CD4-positive, alpha-beta T cell treated with Interleukin-12 subunit alpha and Interleukin-12 subunit beta, for 1 hour (primary cell): ENCODE data around the gene RSL1D1.
"Not testable (repeated sequence)": the region's sequence is repeated elsewhere in the genome, so short reads cannot be mapped to it uniquely, and the experiment has no call there.

Source experiments
- DNase-seq: peaks from one replicate; pipeline ENCODE4 v3.0.0-alpha.2; 2020

Gene RSL1D1

DNA sequence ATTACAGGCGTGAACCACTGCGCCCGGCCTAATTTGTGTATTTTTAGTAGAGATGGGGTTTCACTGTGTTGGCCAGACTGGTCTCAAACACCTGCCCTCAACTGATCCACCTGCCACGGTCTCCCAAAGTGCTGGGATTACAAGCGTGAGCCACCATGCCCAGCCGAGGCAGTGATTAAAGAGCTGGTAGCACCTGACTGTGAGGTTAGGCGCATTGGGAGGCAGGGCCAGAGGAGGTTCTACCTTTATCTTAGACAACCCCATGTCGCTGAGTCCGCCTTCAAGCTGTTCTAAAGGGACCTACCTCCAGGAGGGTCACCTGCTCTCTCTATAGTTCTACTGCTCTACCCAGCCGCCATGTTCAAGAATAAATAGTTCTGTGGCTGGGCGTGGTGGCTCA lies 8.1 kb downstream of the RSL1D1 start:
- DNase-seq: no peak

DNA sequence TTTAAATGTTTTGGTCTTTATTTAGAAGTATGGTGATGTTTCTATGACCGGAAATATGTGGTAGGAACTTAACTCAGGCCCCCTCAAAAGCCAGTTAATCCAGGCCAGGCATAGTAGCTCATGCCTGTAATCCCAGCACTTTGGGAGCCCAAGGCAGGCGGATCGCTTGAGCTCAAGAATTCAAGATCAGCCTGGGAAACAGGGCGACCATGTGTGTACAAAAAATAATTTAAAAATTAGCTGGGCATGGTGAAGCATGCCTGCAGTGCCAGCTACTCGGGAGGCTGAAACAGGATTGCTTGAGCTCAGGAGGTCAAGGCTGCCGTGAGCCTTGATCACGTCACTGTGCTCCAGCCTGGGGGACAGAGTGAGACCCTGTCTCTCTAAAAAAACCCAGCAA lies 10.3 kb downstream of the RSL1D1 start:
- no peak for DNase-seq

DNA sequence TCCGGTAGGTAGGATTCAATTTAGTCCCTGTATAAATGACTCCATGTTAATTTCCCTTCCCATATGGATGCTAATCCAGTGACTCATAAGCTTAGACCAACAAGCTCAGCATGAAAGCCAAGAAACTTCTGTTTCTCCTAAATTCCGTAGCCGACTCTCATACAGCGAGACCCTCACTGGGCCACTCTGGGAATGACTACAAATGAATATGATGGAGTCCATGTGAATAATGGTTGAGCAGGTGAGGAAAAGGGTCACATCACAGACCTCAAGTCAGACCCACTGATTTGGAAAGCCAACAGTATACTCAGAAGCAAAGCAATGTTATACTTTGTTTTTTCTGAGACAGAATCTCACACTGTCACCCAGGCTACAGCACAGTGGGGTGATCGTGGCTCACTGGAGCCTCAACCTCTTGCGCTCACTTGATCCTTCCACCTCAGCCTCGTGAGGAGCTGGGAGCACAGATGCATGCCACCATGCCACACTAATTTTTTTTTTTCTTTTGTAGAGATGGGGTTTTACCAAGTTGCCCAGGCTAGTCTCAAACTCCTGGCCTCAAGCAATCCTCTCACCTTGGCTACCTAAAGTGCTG lies 14.6 kb downstream of the RSL1D1 start:
- DNase-seq: no peak

GRCh38 chr16:11835891-11836649 lies 15.3 kb downstream of the RSL1D1 start:
- no peak for DNase-seq

GRCh38 chr16:11835309-11835708 lies 16.0 kb downstream of the RSL1D1 start:
- no peak for DNase-seq

- DNase-seq: no peak
These were observed 17.2 kb downstream of the RSL1D1 start for GRCh38 chr16:11833951-11834695.

DNA sequence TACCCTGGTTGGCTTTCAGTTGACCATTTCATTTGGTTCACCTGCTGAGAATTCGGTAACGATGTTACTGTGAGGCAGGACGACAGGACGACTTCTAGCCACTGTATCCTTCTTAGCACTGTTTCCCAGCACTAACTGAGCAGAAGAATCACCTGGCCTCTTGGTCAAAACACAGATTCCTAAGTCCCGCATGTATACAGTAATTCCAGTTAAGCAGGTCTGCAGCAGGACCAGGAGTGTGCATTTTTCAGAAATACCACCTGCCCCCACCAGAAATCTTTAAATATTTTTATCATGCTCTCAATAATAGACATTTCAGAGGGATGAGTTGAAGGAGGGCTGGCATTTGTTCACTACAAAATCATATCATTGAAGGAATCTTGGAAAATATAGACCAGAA lies 22.6 kb downstream of the RSL1D1 start:
- DNase-seq: no peak

- DNase-seq: not testable (repeated sequence)
These were observed 25.7 kb downstream of the RSL1D1 start for GRCh38 chr16:11825520-11826165.

DNA sequence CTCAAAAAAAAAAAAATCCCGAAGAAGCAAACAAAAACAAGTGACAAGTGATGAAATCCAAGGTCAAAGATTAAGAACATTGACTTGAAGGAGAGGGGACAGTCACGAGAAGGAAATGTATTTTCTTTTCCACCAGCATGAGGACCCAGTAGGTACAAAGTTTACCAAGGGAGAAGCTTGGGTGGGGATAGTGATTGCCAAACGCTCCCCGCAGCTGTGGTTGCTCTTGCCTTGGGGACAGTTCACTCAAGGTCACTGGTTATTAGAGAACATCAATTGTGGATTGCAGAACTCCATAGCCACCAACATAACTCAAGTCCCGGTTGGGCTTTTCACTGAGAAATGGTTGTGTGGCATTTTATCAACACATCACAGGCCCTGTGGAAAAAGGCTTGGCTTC lies 27.0 kb downstream of the RSL1D1 start:
- DNase-seq: no peak

- not testable (repeated sequence) for DNase-seq
These were observed 27.7 kb downstream of the RSL1D1 start for GRCh38 chr16:11823645-11824044.

GRCh38 chr16:11819798-11820197 lies 31.5 kb downstream of the RSL1D1 start:
- no peak for DNase-seq

GRCh38 chr16:11818970-11819369 lies 32.4 kb downstream of the RSL1D1 start:
- DNase-seq: not testable (repeated sequence)

DNA sequence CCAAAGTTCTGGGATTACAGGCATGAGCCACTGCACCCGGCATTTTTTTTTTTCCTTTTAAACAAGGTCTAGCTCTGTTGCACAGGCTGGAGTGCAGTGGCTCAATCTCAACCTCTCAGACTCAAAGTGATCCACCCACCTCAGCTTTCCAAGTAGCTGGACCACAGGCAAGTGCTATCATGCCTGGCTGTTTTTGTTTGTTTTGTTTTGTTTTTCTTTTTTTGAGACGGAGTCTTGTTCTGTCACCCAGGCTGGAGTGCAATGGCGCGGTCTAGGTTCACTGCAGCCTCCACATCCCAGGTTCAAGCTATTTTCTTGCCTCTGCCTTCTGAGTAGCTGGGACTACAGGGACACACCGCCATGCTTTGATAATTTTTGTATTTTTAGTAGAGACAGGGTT lies 35.2 kb downstream of the RSL1D1 start:
- no peak for DNase-seq

- not testable (repeated sequence) for DNase-seq
These were observed 36.5 kb downstream of the RSL1D1 start for GRCh38 chr16:11814800-11815199.

DNA sequence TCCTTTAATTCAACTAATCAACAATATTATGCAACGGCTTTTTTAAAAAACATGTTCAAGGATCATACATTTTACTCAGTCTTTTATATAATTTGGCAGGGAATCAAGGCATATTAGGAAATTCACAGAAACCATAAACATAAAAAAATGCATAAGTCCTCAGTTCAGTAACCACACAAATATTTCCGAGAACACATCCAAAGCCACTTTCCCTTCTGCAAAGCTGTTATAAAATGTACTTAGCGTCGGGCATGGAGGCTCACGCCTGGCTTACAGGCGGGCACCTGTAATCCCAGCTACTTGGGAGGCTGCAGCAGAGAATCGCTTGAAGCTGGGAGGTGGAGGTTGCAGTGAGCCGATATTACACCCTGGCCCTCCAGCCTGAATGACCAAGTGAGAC lies 44.6 kb downstream of the RSL1D1 start:
- no peak for DNase-seq

DNA sequence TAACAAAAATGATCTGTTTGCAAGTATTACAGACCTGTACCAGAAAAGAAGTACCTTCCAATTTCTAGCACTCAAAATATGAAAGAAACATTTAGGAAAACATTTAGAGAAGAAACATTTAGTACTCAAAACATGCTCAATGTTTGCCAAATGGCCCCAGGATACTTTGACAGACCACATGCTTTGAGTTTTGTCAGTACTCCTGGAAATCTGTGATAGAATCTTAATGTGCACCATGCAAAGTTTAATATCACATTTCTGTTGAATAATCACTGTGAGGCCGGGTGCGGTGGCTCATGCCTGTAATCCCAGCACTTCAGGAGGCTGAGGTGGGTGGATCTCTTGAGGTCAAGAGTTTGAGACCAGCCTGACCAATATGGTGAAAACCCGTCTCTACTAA lies 45.8 kb downstream of the RSL1D1 start:
- no peak for DNase-seq

DNA sequence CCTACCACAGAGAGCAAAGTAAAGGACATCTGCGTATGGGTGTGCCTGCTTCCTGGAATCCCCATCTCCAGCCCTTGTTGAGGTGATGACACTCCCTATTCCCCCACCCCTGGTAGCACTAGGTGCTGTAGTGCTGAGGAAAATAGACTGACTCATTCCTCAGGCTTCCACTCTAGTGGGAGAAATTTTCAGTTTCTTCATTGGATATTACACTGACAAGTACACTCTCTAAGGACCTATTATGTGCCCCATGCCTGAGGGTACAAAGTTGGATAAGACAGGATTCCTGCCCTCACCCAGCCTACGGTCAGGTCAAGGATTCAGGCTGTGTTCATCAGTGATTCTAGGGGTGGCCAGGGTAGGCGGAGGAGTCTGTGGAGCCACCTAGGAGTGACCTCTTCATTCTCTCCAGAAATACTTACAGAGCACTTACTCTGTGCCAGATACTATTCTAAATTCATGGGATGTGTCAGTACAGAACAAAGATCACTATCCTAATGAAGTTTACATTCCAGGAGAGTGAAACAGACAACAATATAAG lies 49.8 kb downstream of the RSL1D1 start:
- DNase-seq: no peak

GRCh38 chr16:11800382-11800718 lies 51.0 kb downstream of the RSL1D1 start:
- DNase-seq: no peak

GRCh38 chr16:11799509-11800381 lies 51.6 kb downstream of the RSL1D1 start:
- peak; percentile 58 for DNase-seq

DNA sequence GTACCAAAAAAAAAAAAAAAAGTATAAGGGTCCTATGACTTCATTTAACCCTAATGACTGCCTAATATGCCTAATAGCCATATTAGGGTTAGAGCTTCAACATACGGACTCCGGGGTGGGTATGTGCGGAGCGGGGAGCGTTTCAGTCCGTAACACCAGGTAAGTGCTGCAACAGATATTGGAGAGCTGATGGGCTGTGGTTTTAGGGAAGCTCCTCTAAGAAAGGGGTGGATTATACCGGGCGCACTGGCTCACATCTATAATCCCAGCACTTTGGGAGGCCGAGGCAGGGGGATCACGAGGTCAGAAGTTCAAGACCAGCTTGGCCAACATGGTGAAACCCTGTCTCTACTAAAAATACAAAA lies 52.3 kb downstream of the RSL1D1 start:
- DNase-seq: no peak

DNA sequence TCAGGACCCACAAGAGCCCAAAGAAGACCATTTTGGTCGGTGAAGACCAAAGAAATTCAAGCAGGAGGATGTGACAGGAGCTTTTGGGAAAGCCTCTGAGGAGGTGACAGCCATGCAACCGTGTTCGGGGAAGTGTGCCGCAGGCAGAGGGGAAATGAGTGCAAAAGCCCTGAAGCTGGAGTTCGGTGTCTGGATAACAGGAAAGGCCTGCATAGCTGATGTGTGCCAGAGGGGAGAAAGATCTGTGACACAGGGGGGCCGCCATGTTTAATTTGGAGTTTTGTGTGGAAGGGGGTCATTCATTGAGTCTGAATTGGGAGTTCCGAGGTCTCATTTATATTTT lies 53.4 kb downstream of the RSL1D1 start:
- DNase-seq: no peak

GRCh38 chr16:11797166-11797956 lies 54.0 kb downstream of the RSL1D1 start, which contains the start of gene ZC3H7A:
TSS of gene ZC3H7A (minus strand) at chr16:11797258. CDS start at chr16:11782354, 14,904 bp downstream.
- DNase-seq: peak; percentile 95
